Prostate gland (tissue), 2 donors: ENCODE data around the gene TRAF3. TPM values are rescaled to one million over a fixed set of nuclear protein-coding genes. Genes with fewer than 3 reads are reported as not detected.

Source experiments
- DNase-seq: peaks from one replicate; pipeline ENCODE4 v3.0.0-alpha.2; 2019; ENCODE audit warnings: low spot score
- H3K27ac ChIP-seq, 2 donors: fragments of 200-600 bp; sonication (generic); 2 replicates each; pipeline ENCODE4 v1.5.1; 2017 to 2019
- H3K27me3 ChIP-seq: fragments of 200-600 bp; sonication (generic); replicated peaks from 2 replicates; pipeline ENCODE4 v1.5.1; 2019; ENCODE audit not compliant: insufficient read depth
- H3K36me3 ChIP-seq, 2 donors: fragments of 200-600 bp; sonication (generic); 1 replicate in 1 of 2; 2 replicates in 1 of 2; pipeline versions ENCODE4 v1.5.1 to v1.8.1; 2017 to 2019
- H3K4me1 ChIP-seq: fragments of 200-600 bp; sonication (generic); replicated peaks from 2 replicates; pipeline ENCODE4 v1.5.1; 2019
- H3K4me3 ChIP-seq, 2 donors: fragments of 200-600 bp; sonication (generic); 2 replicates each; pipeline ENCODE4 v1.5.1; 2017 to 2019
- H3K9me3 ChIP-seq: fragments of 200-600 bp; sonication (generic); 2 replicates; pipeline ENCODE4 v1.5.1; 2017
- POLR2A ChIP-seq: fragments of 450-650 bp; IDR thresholded peaks from one replicate; pipeline ENCODE4 v1.6.1; 2016; ENCODE audit warnings: antibody characterized with exemption, mild to moderate bottlenecking
- POLR2AphosphoS5 ChIP-seq: sonication (generic); formaldehyde crosslinking; IDR thresholded peaks from one replicate; pipeline ENCODE4 v1.6.1; 2017; ENCODE audit warnings: antibody characterized with exemption
- WGBS: methylation state at CpG from one replicate; pipeline ENCODE4 v1.1.5; 2018; 5-methylcytosine and 5-hydroxymethylcytosine counted together
- intact Hi-C: fragments of 100-400 bp; cut with DNase I; formaldehyde crosslinking; loops from one replicate; pipeline ENCODE4 v1.14.2; 2022
- total RNA-seq, 2 donors: library from RNA; depleted of rRNA; stranded (reverse); fragments of >200 nt; gene quantifications; one replicate each; pipeline ENCODE4 v1.1.0, GENCODE V29; 2016
- TF ChIP-seq, protein P1 (sequence below), 4 experiments: fragments of 200-600 bp in 2 of 4; fragments of 450-650 bp in 2 of 4; sonication (generic) in 2 of 4; IDR thresholded peaks; 1 replicate in 3 of 4; 2 replicates in 1 of 4; pipeline ENCODE4 v1.5.1; 2016 to 2019; ENCODE audit warnings: antibody characterized with exemption in 4 of 4, mild to moderate bottlenecking in 2 of 4, moderate library complexity in 2 of 4

TRAF3 gene
- total RNA-seq, 2 donors from 2014 or later, result 8.3 to 22.0 TPM

DNA sequence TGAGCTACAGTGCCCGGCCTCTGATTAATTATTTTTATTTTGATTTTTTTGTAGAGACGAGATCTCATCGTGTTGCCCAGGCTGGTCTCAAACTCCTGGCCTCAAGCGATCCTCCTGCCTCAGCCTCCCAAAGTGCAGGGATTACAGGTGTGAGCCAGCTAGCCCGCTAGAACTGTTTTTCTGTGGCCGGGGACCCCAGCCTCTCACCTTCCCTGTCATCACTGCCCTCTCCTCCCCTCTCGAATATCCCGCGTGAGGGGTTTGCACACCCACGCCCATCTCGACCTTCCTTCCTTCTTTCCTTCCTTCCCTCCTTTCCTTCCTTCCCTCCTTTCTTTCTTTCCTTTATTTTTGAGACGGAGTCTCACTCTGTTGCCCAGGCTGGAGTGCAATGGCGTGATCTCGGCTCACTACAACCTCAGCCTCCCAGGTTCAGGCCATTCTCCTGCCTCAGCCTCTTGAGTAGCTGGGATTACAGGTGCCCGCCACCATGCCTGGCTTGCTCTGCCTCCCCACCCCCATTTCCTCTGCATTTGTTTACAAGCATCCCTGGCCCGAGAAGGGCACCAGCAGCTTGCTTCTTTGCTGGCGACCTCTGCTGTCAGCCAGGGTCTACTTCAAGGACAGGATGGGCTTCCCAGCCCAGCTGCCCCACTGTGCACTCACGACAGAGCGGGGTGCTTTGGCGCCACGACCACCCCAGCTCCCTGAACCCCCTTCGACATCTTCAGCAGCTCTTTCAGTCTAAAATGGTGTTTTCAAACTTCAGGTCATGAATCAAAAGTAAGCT lies 4.3 kb upstream of the TRAF3 start:
- Histone ChIP-seq H3K4me3 (no peak overlapping the region), H3K9me3 (no peaks in the 10 kb centered on the region), H3K27me3 (no peaks in the 10 kb centered on the region), H3K36me3 (no peaks in the 10 kb centered on the region), H3K4me1 (no peaks in the 10 kb centered on the region), H3K27ac (no peak overlapping the region)
- intact Hi-C loops, result loop anchor here (5.0 kb wide), 1 partner anchor 139 kb away; no protein-coding TSS in a partner anchor
- WGBS, result 76% methylated on average over 22 of the region's 22 CpGs
- DNase-seq, result no peak
- TF ChIP-seq, protein P1, sequence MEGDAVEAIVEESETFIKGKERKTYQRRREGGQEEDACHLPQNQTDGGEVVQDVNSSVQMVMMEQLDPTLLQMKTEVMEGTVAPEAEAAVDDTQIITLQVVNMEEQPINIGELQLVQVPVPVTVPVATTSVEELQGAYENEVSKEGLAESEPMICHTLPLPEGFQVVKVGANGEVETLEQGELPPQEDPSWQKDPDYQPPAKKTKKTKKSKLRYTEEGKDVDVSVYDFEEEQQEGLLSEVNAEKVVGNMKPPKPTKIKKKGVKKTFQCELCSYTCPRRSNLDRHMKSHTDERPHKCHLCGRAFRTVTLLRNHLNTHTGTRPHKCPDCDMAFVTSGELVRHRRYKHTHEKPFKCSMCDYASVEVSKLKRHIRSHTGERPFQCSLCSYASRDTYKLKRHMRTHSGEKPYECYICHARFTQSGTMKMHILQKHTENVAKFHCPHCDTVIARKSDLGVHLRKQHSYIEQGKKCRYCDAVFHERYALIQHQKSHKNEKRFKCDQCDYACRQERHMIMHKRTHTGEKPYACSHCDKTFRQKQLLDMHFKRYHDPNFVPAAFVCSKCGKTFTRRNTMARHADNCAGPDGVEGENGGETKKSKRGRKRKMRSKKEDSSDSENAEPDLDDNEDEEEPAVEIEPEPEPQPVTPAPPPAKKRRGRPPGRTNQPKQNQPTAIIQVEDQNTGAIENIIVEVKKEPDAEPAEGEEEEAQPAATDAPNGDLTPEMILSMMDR (IDR thresholded peaks at IDR 0.05), result no peak
- TF ChIP-seq POLR2A (no peak), POLR2AphosphoS5 (no peak)

DNA sequence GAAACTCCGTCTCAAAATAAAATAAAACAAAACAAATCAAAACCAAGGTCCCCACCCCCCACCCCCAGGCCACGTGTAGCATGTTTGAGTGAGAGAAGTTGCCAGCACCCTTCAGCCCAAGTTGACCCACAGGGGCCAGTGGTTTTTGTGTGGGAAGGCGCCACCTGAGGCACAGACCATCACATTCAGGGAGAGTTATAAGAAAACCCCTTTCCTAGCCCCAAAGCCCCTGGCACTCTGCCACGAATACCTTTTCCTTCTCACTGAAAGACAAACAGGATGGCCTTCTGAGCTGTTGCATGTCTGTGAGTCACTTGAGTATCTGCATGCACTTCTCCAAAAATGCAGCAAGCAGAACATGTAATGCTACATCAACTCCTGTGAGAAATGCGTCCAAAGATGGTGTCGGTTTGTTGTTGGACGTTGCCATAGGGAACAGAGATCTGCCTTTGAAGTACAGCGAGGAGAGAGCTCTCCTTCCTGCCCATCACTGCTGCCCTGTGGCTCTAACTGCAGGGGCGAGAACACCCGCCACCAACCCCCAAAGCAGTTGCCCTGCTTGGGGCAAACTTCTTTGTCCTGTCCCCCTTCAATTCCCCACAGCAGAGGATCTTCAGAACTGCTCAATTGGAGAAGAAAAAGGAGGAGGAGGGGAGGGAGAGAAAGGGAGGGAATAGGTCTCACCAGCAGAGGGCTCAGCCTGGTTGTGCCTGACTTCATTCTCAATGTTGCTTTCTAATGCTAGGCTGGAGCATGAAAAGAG lies 2.7 kb upstream of the TRAF3 start:
- WGBS, result 36% methylated on average over 10 of the region's 10 CpGs
- H3K9me3 ChIP-seq, result no peaks in the 10 kb centered on the region
- H3K4me1 ChIP-seq, result no peaks in the 10 kb centered on the region
- H3K27ac ChIP-seq, result no peak overlapping the region
- intact Hi-C loops, result loop anchor here (5.0 kb wide), 1 partner anchor 138 kb away; no protein-coding TSS in a partner anchor
- H3K4me3 ChIP-seq, result no peak overlapping the region
- peak; percentile 57 for DNase-seq
- no peaks in the 10 kb centered on the region for H3K27me3 ChIP-seq
- TF ChIP-seq, protein P1 (IDR thresholded peaks at IDR 0.05), result peak; percentile 33 to 74 (median 70)
- TF ChIP-seq POLR2AphosphoS5, result peak; percentile 56
- no peak for TF ChIP-seq POLR2A
- no peaks in the 10 kb centered on the region for H3K36me3 ChIP-seq

DNA sequence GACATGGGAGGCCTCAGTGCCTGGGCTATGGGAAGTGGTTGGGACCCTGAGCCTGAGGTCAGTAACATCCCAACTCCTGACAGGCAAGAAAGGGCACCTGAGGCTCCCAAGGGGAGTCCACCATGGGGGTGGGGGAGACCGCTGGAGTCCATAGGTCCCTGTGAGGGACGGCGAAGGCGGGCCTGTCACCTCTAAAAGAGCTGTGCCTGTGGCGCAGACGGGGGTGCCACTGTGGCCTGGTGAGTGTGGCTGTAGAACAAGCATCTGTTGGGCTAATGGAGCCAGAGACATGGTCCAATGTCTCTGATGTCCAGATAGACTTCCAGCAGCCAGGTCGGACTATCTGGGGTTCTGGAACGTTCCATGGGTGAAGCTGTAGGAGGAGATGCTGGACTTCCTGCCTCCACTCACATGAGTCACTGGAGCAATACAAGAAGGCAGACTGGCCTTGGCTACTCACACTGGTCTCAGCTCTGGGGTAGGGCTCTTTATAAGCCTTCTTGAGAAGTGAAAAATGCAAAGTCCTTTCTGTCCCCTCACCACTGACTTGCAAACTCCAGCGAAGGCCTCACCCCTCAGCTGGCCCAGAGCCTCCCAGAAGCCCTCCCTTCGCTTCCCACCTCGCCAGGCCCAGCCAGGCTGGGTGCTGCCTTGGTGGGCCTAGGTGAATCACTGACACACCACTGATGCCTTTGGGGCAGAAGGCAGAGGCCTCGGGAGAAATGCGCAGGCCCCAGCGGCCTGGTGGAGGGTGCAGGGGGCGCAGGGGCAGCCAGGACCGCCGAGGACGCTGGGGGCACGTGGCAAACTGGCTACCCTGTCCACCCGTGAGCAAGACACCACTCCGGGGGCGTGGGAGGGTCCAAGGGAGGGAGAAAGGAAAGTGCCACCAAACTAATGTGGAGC lies 1.1 kb upstream of the TRAF3 start:
- no peaks in the 10 kb centered on the region for H3K36me3 ChIP-seq
- H3K27ac ChIP-seq, result peak overlapping the region; percentile 24 to 30
- 88% methylated on average over 20 of the region's 22 CpGs for WGBS
- H3K9me3 ChIP-seq, result no peaks in the 10 kb centered on the region
- TF ChIP-seq POLR2A (no peak), POLR2AphosphoS5 (no peak)
- TF ChIP-seq, protein P1 (IDR thresholded peaks at IDR 0.05), result no peak
- H3K4me1 ChIP-seq, result no peaks in the 10 kb centered on the region
- no peak for DNase-seq
- peak overlapping the region in 1 of 2 donors; percentile 12 for H3K4me3 ChIP-seq
- intact Hi-C loops, result no loop called here
- no peaks in the 10 kb centered on the region for H3K27me3 ChIP-seq

DNA sequence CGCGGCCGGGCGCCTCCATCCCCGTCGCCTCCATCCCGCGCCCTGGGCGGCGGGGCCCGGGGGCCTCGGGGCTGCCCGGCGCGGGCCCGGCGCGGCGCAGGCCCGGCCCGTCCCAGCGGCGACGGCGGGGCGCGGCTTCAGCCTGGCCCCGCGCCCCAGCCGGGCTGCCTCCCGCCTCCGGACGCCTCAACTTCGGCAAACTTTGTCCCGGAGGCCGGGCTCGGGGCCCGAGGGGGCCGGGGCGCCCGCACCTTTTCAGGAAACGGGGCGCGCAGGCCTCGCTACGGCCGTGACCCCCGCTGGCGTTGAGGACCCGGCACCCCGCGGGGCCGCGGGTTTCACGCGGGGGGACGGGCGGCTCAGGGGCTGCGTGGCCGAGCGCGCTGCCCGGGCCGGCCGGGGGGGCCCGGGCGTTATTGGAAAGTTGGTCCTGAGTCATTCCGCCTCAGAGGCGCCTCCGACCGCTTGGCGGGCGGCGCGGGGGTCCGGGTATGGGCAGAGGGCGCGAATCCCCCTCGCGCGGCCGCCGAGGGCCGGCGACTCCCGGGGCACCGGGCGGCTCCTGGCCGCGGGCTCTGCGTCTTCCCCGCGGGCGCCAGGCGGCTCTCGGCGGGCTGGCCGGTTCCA lies 575 bp downstream of the TRAF3 start:
- Histone ChIP-seq H3K4me3 (peak overlapping the region; percentile 69 to 87), H3K4me1 (no peaks in the 10 kb centered on the region), H3K9me3 (no peaks in the 10 kb centered on the region), H3K27me3 (no peaks in the 10 kb centered on the region), H3K36me3 (no peaks in the 10 kb centered on the region), H3K27ac (peak overlapping the region; percentile 74 to 79)
- no peak for DNase-seq
- intact Hi-C loops, result no loop called here
- TF ChIP-seq POLR2AphosphoS5 (no peak), POLR2A (no peak)
- TF ChIP-seq, protein P1 (IDR thresholded peaks at IDR 0.05), result no peak
- 3% methylated on average over 55 of the region's 98 CpGs for WGBS
